HG02970 (cell line): ENCODE measurements around the gene KLF16.
A peak's percentile ranks its signal among the peaks of the same experiment; 100 is the strongest.

Experiments used
- ATAC-seq: cut with Tn5 transposase; IDR thresholded peaks from one replicate; pipeline ENCODE4 v1.9.1; 2021; ENCODE audit warnings: mild to moderate bottlenecking, moderate library complexity, moderate number of reproducible peaks; ENCODE audit not compliant: unreplicated experiment, low FRiP score

Gene KLF16

GRCh38 chr19:1856698-1857603 lies 6.4 kb downstream of the KLF16 start:
- ATAC-seq: peak; percentile 38

GRCh38 chr19:1856345-1856697 lies 7.1 kb downstream of the KLF16 start:
- no peak for ATAC-seq

GRCh38 chr19:1855828-1856255 lies 7.5 kb downstream of the KLF16 start:
- ATAC-seq: no peak

- peak; percentile 44 for ATAC-seq
Observed at GRCh38 chr19:1855040-1855827, 8.1 kb downstream of the KLF16 start.

- no peak for ATAC-seq
Observed at GRCh38 chr19:1854542-1855039, 8.8 kb downstream of the KLF16 start.

GRCh38 chr19:1854039-1854541 lies 9.3 kb downstream of the KLF16 start:
- no peak for ATAC-seq

GRCh38 chr19:1853295-1854038 lies 9.9 kb downstream of the KLF16 start:
- no peak for ATAC-seq

- no peak for ATAC-seq
Observed at GRCh38 chr19:1852581-1853128, 10.7 kb downstream of the KLF16 start.

- no peak for ATAC-seq
Observed at GRCh38 chr19:1851654-1852580, 11.5 kb downstream of the KLF16 start.

- ATAC-seq: no peak
Observed at GRCh38 chr19:1850809-1851653, 12.3 kb downstream of the KLF16 start.

- no peak for ATAC-seq
Observed at GRCh38 chr19:1849886-1850398, 13.4 kb downstream of the KLF16 start.

GRCh38 chr19:1849132-1849474 lies 14.3 kb downstream of the KLF16 start:
- ATAC-seq: no peak

- peak; percentile 72 for ATAC-seq
Observed at GRCh38 chr19:1848399-1849131, 14.8 kb downstream of the KLF16 start, which contains the start of gene REXO1. TSS of gene REXO1 (minus strand) at chr19:1848483. CDS start at chr19:1848358, 125 bp downstream.

GRCh38 chr19:1847684-1848398 lies 15.5 kb downstream of the KLF16 start:
- ATAC-seq: peak; percentile 27

GRCh38 chr19:1847348-1847683 lies 16.1 kb downstream of the KLF16 start:
- no peak for ATAC-seq

GRCh38 chr19:1846517-1847204 lies 16.7 kb downstream of the KLF16 start:
- no peak for ATAC-seq
